Measurements from ENCODE around the gene GPR137.
A peak's percentile ranks its signal among the peaks of the same experiment; 100 is the strongest.

- no peak for TF ChIP-seq POLR2A (IDR thresholded peaks at IDR 0.05)
- peak in 1 of 2 donors; percentile 7 for TF ChIP-seq CTCF (IDR thresholded peaks at IDR 0.05)
- TF ChIP-seq EP300 (IDR thresholded peaks at IDR 0.05), result no peak
Measured at GRCh38 chr11:64305691-64306562, 20.3 kb downstream of the GPR137 start.

All from suprapubic skin (tissue), 3 donors.